ENCODE data around the gene CLBA1. TPM values are rescaled to one million over a fixed set of nuclear protein-coding genes. Genes with fewer than 3 reads are reported as not detected.

CLBA1 gene
- total RNA-seq, 1 experiment from 2014 or later: 3.0 TPM

DNA sequence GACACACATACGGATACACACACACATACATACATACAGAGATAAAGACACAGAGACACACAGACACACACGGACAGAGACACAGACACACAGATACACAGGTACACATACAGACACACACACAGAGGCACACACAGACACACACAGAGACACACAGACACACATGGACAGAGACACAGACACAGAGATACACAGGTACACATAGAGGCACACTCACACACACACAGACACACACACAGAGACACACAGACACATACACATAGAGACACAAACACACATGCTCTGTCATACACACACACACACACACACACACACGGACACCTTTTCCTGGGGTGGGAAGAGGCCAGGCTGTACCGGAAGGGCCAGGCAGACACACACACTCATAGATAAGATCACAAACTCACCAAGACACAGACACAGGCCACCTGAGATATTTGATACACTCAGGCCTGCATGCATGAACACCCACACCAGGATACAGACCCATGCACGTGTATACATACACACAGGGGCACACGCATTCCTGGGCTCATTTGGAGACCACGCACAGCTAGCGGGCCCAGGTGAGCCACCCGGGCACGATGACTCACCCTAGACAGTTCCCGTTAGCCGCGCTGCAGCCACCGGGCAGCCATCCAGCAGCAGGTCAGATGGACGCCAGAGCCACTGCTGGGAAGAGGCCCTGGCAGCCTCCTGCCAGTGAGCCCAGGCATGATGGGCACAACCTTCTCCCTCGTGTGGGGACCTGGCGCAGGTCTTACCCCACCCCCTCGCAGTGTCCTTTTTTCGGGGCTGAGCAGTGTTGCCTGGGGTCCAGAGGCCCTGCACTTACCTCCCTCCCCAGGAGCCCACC, 5.6 kb upstream of the CLBA1 start:
- POLR2A ChIA-PET: no interaction called here
- no peaks in the 10 kb centered on the region for H3K27me3 ChIP-seq (replicated peaks; ENCODE audit: control insufficient read depth, insufficient read depth, low read length)
- Mint-ChIP-seq H3K4me3 (ENCODE audit: unreplicated experiment) (no peak overlapping the region), H3K27me3 (ENCODE audit: insufficient read depth, unreplicated experiment) (peaks cover 2% of the 10 kb centered on the region), H3K36me3 (ENCODE audit: insufficient read depth, unreplicated experiment) (no peaks in the 10 kb centered on the region), H3K9me3 (ENCODE audit: unreplicated experiment) (no peaks in the 10 kb centered on the region), H3K27ac (ENCODE audit: unreplicated experiment) (no peak overlapping the region), H3K4me1 (ENCODE audit: low read depth, unreplicated experiment) (peaks cover 7% of the 10 kb centered on the region)
- CTCF ChIA-PET: no interaction called here
- TF ChIP-seq CTCF (IDR thresholded peaks at IDR 0.05; ENCODE audit: insufficient read depth in 1 of 2, low read depth in 1 of 2, low read length in 1 of 2, severe bottlenecking in 1 of 2, unreplicated experiment in 1 of 2): no peak
- peaks cover 13% of the 10 kb centered on the region for H3K4me1 ChIP-seq
- no peaks in the 10 kb centered on the region for H3K36me3 ChIP-seq (ENCODE audit: control insufficient read depth, insufficient read depth, low read length)
- intact Hi-C loops (cut with micrococcal nuclease; ENCODE audit: unreplicated experiment): loop anchor here (5.0 kb wide), 1 partner anchor 507 kb away; the partner anchor contains the start of gene CRIP1
- BruUV-seq (replicated peaks): no TSS peak
- no peaks in the 10 kb centered on the region for H3K9me3 ChIP-seq
- DNase-seq: no peak
- no peak overlapping the region for H3K4me3 ChIP-seq (ENCODE audit: low read depth, low read length)

DNA sequence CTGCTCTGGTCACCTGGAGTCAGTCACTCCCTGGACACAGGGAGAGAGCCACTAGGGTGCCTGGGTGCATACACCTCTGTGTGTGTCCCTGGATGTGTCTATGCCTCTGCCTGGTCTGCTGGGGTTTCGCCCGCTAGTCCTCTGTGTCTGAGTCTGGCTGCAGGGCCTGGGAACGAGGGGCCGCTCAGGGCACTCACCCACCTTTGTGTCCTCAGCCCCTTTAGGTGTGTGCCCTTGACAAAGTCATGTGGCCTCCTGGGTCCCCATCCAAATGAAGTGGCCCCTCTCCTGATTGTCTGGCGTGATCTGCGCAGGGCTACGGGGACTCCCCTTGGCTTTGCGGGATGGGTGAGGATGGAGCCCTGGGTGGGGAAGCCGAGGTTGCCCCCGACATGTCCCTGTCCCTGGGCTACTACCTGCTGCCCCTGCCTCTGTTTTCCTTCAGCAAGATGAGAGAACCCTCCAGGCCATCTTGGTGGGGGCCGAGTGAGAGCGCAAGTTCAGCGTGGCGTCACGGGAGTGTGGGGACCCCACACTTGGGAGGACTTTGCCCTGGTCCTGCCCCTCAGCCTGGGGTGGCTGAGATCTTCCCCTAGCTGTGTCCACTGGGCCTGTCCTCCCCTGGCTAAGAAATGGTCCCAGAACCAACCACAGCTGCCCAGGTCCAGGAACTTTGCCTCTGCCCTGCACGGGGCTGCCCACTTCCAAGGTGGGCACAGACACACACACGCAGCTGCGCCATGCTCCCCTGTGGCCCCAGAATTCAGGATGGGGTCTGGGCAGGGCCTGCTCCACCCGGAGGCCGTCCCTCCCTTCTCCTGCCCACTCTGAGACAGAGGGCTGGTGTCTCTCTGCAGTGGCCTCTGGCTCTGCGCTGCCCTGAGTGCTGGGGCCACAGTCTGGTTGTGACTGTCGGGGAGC, 4.7 kb upstream of the CLBA1 start:
- Mint-ChIP-seq H3K27me3 (ENCODE audit: insufficient read depth, unreplicated experiment) (peaks cover 2% of the 10 kb centered on the region), H3K27ac (ENCODE audit: unreplicated experiment) (no peak overlapping the region), H3K9me3 (ENCODE audit: unreplicated experiment) (no peaks in the 10 kb centered on the region), H3K4me1 (ENCODE audit: low read depth, unreplicated experiment) (peaks cover 7% of the 10 kb centered on the region), H3K4me3 (ENCODE audit: unreplicated experiment) (no peak overlapping the region), H3K36me3 (ENCODE audit: insufficient read depth, unreplicated experiment) (no peaks in the 10 kb centered on the region)
- ChIA-PET POLR2A (no interaction called here), CTCF (no interaction called here)
- intact Hi-C loops (cut with micrococcal nuclease; ENCODE audit: unreplicated experiment): no loop called here
- no peaks in the 10 kb centered on the region for H3K9me3 ChIP-seq
- no peaks in the 10 kb centered on the region for H3K27me3 ChIP-seq (replicated peaks; ENCODE audit: control insufficient read depth, insufficient read depth, low read length)
- no peaks in the 10 kb centered on the region for H3K36me3 ChIP-seq (ENCODE audit: control insufficient read depth, insufficient read depth, low read length)
- H3K4me1 ChIP-seq: peaks cover 13% of the 10 kb centered on the region
- no peak for TF ChIP-seq CTCF (IDR thresholded peaks at IDR 0.05; ENCODE audit: insufficient read depth in 1 of 2, low read depth in 1 of 2, low read length in 1 of 2, severe bottlenecking in 1 of 2, unreplicated experiment in 1 of 2)
- BruUV-seq (replicated peaks): no TSS peak
- H3K4me3 ChIP-seq (ENCODE audit: low read depth, low read length): no peak overlapping the region
- DNase-seq: no peak

DNA sequence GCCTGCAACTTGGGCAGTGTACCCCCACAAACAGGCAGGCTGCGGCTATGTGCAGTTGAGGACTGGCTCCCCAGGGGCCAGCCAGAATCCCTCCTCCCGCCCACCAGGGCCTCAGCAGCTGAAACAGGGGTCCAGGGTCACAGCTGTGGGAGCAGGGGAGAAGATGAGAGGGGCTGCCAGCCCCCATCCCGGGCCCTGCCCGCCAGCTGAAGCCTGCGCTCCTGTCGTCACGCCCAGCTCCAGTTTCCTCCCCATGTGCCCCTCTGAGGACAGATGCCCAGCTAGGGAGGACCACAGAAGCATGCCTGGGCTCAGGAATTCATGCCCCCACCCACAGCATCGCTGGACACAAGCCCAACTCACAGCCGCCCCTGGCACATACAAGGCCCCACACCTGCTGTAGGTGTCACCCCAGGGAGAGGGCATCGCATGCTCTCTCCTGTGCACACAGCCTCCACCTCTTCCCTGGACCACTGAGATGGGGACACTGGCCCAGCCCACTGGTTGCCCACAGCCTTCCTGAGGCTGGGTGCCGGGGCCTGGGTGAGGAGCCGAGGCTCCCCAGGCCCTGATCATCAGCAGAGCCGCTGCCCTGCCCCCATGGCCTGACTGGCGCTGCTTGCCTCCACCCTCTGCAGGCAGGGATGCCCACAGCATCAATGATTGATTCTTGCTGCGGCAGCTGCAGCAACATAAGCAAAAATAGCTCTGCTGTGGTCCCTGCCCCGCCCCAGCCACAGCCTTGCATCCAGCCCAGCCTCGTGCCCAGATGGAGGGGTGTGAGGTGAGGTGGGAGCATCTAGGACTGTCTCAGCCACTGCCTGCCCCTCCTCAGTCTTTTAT, 3.7 kb upstream of the CLBA1 start:
- Histone ChIP-seq H3K9me3 (no peaks in the 10 kb centered on the region), H3K4me1 (peaks cover 11% of the 10 kb centered on the region), H3K27me3 (replicated peaks; ENCODE audit: control insufficient read depth, insufficient read depth, low read length) (no peaks in the 10 kb centered on the region), H3K4me3 (ENCODE audit: low read depth, low read length) (no peak overlapping the region), H3K36me3 (ENCODE audit: control insufficient read depth, insufficient read depth, low read length) (no peaks in the 10 kb centered on the region)
- no peak for TF ChIP-seq CTCF (IDR thresholded peaks at IDR 0.05; ENCODE audit: insufficient read depth in 1 of 2, low read depth in 1 of 2, low read length in 1 of 2, severe bottlenecking in 1 of 2, unreplicated experiment in 1 of 2)
- no peak for DNase-seq
- BruUV-seq (replicated peaks): no TSS peak
- Mint-ChIP-seq H3K9me3 (ENCODE audit: unreplicated experiment) (no peaks in the 10 kb centered on the region), H3K4me3 (ENCODE audit: unreplicated experiment) (no peak overlapping the region), H3K36me3 (ENCODE audit: insufficient read depth, unreplicated experiment) (no peaks in the 10 kb centered on the region), H3K4me1 (ENCODE audit: low read depth, unreplicated experiment) (no peaks in the 10 kb centered on the region), H3K27me3 (ENCODE audit: insufficient read depth, unreplicated experiment) (peaks cover 2% of the 10 kb centered on the region), H3K27ac (ENCODE audit: unreplicated experiment) (no peak overlapping the region)
- POLR2A ChIA-PET: no interaction called here
- CTCF ChIA-PET: no interaction called here
- intact Hi-C loops (cut with micrococcal nuclease; ENCODE audit: unreplicated experiment): no loop called here

All from Caco-2 (cell line).